GM23338 (cell line): Measurements from ENCODE around the gene ANO7. TPM values are rescaled to one million over a fixed set of nuclear protein-coding genes. Genes with fewer than 3 reads are reported as not detected.

Source experiments
- ATAC-seq: fragments of 200-7000 bp; cut with Tn5 transposase; 3 replicates; pipeline ENCODE4 v1.9.1; 2020
- DNase-seq: peaks from one replicate; pipeline ENCODE4 v3.0.0-alpha.2; 2015; ENCODE audit warnings: low spot score
- H2AFZ ChIP-seq: fragments of 200-600 bp; sonication (generic); 2 replicates; pipeline ENCODE4 v1.8.0; 2016; ENCODE audit warnings: antibody characterized with exemption, mild to moderate bottlenecking, moderate library complexity
- H3F3A ChIP-seq: fragments of 200-600 bp; sonication (generic); replicated peaks from 2 replicates; pipeline ENCODE4 v1.8.0; 2017; ENCODE audit warnings: antibody characterized with exemption, mixed run types, low read depth
- H3K27ac ChIP-seq: fragments of 200-600 bp; sonication (generic); 2 replicates; pipeline ENCODE4 v1.6.1; 2016; ENCODE audit warnings: low read depth
- H3K27me3 ChIP-seq: fragments of 200-600 bp; sonication (generic); 2 replicates; pipeline ENCODE4 v1.8.0; 2016; ENCODE audit warnings: mild to moderate bottlenecking, mixed run types, moderate library complexity; ENCODE audit not compliant: insufficient read depth
- H3K36me3 ChIP-seq: fragments of 200-600 bp; sonication (generic); 2 replicates; pipeline ENCODE4 v1.8.0; 2016; ENCODE audit warnings: mild to moderate bottlenecking; ENCODE audit not compliant: insufficient read depth
- H3K4me1 ChIP-seq: fragments of 200-600 bp; sonication (generic); 2 replicates; pipeline ENCODE4 v1.8.0; 2016; ENCODE audit warnings: mild to moderate bottlenecking, moderate library complexity; ENCODE audit not compliant: insufficient read depth
- H3K4me2 ChIP-seq: fragments of 200-600 bp; sonication (generic); 2 replicates; pipeline ENCODE4 v1.7.1; 2017; ENCODE audit warnings: mixed run types
- H3K4me3 ChIP-seq: fragments of 200-600 bp; sonication (generic); 2 replicates; pipeline ENCODE4 v1.6.1; 2016; ENCODE audit warnings: mixed run types
- H3K79me2 ChIP-seq: fragments of 200-600 bp; sonication (generic); replicated peaks from 2 replicates; pipeline ENCODE4 v1.8.0; 2017; ENCODE audit warnings: mild to moderate bottlenecking; ENCODE audit not compliant: insufficient read depth
- H3K9me2 ChIP-seq: fragments of 200-600 bp; sonication (generic); 2 replicates; pipeline ENCODE4 v1.8.0; 2017; ENCODE audit not compliant: insufficient read depth
- H4K20me1 ChIP-seq: fragments of 200-600 bp; sonication (generic); replicated peaks from 2 replicates; pipeline ENCODE4 v1.8.0; 2017; ENCODE audit warnings: mild to moderate bottlenecking; ENCODE audit not compliant: insufficient read depth
- H3K27ac Mint-ChIP-seq: 2 replicates; pipeline ENCODE4 v1.8.0; 2020; ENCODE audit warnings: inconsistent platforms, mild to moderate bottlenecking, moderate library complexity, mixed read lengths
- H3K27me3 Mint-ChIP-seq: 3 replicates; pipeline ENCODE4 v1.8.0; 2022; ENCODE audit warnings: low read depth, mild to moderate bottlenecking, moderate library complexity, mixed read lengths, inconsistent platforms; ENCODE audit not compliant: insufficient read depth, poor library complexity
- H3K36me3 Mint-ChIP-seq: 3 replicates; pipeline ENCODE4 v1.8.0; 2021; ENCODE audit warnings: low read depth, mild to moderate bottlenecking, inconsistent platforms, moderate library complexity, mixed read lengths
- H3K4me1 Mint-ChIP-seq: 3 replicates; pipeline ENCODE4 v1.8.0; 2020; ENCODE audit warnings: mild to moderate bottlenecking, inconsistent platforms, mixed read lengths
- H3K4me3 Mint-ChIP-seq: 3 replicates; pipeline ENCODE4 v1.8.0; 2021; ENCODE audit warnings: moderate library complexity, mild to moderate bottlenecking, inconsistent platforms, mixed read lengths
- H3K9me3 Mint-ChIP-seq: 3 replicates; pipeline ENCODE4 v1.8.0; 2020; ENCODE audit warnings: moderate library complexity, mild to moderate bottlenecking, inconsistent platforms, mixed read lengths
- CREB1 ChIP-seq: fragments of 250-450 bp; sonication (Bioruptor Pico); IDR thresholded peaks from 2 replicates; pipeline ENCODE4 v1.5.0; 2020; ENCODE audit warnings: low read depth, mild to moderate bottlenecking, moderate library complexity
- EZH2 ChIP-seq: fragments of 200-600 bp; sonication (generic); IDR thresholded peaks from one replicate; pipeline ENCODE4 v1.8.0; 2017; ENCODE audit warnings: antibody characterized with exemption, mild to moderate bottlenecking, low read depth; ENCODE audit not compliant: unreplicated experiment
- JUNB ChIP-seq: IDR thresholded peaks from one replicate; pipeline ENCODE4 v1.6.1; 2016; ENCODE audit warnings: antibody characterized with exemption; ENCODE audit not compliant: unreplicated experiment
- NANOG ChIP-seq: IDR thresholded peaks from 2 replicates; pipeline ENCODE4 v1.6.1; 2016; ENCODE audit warnings: antibody characterized with exemption, borderline replicate concordance
- POLR2AphosphoS5 ChIP-seq: IDR thresholded peaks from 2 replicates; pipeline ENCODE4 v1.6.1; 2016; ENCODE audit warnings: antibody characterized with exemption, low read depth
- STAT1 ChIP-seq: IDR thresholded peaks from one replicate; pipeline ENCODE4 v1.6.1; 2016; ENCODE audit warnings: antibody characterized with exemption; ENCODE audit not compliant: unreplicated experiment
- ZNF114 ChIP-seq: fragments of 250-450 bp; sonication (Bioruptor Pico); IDR thresholded peaks from 2 replicates; pipeline ENCODE4 v1.5.0; 2020; ENCODE audit warnings: mild to moderate bottlenecking, moderate library complexity
- ZNF331 ChIP-seq: fragments of 250-450 bp; sonication (Bioruptor Pico); IDR thresholded peaks from 2 replicates; pipeline ENCODE4 v1.5.0; 2020; ENCODE audit warnings: low read depth, mild to moderate bottlenecking, moderate library complexity
- polyA plus RNA-seq: library from polyadenylated mRNA; unstranded; fragments of >200 nt; fragmentation: Nextera tagmentation; extraction: Ambion mirVana; gene quantifications from 2 replicates; pipeline ENCODE4 v1.2.1, GENCODE V29; 2016
- total RNA-seq: library from RNA; depleted of rRNA; stranded (reverse); fragments of >200 nt; shearing (Covaris generic); gene quantifications from 2 replicates; pipeline ENCODE4 v1.2.3, GENCODE V29; 2014
- TF ChIP-seq, protein P1 (sequence below): IDR thresholded peaks from one replicate; pipeline ENCODE4 v1.6.1; 2018; ENCODE audit warnings: antibody characterized with exemption; ENCODE audit not compliant: unreplicated experiment
- TF ChIP-seq, protein P2 (sequence below): IDR thresholded peaks from 2 replicates; pipeline ENCODE4 v1.6.1; 2016; ENCODE audit warnings: antibody characterized with exemption
- TF ChIP-seq, protein P3 (sequence below), 2 experiments: fragments of 200-600 bp in 1 of 2; sonication (generic) in 1 of 2; conservative IDR thresholded peaks; 2 replicates each; pipeline versions ENCODE4 v1.5.1 to v1.6.1; 2016 to 2017; ENCODE audit warnings: antibody characterized with exemption in 2 of 2, low read depth in 2 of 2, mild to moderate bottlenecking in 2 of 2, moderate library complexity in 1 of 2

Gene ANO7
- total and polyA plus RNA-seq, 2 experiments from 2014 or later, result 3.6 to 5.1 TPM

DNA sequence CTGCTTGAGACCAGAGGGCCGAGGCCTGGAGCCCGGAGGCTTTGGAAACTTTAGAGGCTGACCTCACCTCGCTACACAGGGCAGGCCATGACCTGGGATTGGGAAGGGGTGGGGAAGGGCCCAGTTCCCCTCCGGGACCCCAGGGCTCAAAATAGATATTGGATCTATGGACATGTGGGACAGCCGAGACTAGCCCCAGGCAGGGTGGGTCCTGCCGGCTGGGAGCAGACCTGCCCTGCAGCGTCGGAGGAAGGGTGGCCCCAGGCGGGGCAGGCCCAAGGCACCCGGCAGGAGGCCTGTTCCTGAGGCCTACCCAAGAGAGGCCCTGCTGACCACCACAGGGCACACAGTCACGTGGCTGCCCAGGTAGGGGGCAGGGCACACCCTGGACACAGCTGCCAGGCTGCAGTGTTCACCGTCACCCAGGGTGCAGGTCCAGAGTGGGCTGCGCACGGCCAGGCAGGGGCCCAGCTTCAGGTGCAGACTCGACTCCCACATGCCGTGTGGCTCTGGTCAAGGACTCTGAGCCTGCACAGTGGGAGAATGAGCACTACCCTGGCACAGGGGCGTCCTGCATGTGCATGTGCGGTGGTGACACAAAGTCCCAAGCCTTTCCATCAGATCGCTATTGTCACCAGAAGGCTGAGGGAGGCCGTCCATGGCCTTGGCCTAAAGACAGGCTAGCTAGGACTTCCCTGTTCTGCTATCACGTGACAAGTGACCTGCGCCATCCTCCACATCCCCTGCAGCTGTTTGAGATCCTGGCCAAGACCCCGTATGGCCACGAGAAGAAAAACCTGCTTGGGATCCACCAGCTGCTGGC lies 13.2 kb downstream of the ANO7 start (continued):
- TF ChIP-seq, protein P1, sequence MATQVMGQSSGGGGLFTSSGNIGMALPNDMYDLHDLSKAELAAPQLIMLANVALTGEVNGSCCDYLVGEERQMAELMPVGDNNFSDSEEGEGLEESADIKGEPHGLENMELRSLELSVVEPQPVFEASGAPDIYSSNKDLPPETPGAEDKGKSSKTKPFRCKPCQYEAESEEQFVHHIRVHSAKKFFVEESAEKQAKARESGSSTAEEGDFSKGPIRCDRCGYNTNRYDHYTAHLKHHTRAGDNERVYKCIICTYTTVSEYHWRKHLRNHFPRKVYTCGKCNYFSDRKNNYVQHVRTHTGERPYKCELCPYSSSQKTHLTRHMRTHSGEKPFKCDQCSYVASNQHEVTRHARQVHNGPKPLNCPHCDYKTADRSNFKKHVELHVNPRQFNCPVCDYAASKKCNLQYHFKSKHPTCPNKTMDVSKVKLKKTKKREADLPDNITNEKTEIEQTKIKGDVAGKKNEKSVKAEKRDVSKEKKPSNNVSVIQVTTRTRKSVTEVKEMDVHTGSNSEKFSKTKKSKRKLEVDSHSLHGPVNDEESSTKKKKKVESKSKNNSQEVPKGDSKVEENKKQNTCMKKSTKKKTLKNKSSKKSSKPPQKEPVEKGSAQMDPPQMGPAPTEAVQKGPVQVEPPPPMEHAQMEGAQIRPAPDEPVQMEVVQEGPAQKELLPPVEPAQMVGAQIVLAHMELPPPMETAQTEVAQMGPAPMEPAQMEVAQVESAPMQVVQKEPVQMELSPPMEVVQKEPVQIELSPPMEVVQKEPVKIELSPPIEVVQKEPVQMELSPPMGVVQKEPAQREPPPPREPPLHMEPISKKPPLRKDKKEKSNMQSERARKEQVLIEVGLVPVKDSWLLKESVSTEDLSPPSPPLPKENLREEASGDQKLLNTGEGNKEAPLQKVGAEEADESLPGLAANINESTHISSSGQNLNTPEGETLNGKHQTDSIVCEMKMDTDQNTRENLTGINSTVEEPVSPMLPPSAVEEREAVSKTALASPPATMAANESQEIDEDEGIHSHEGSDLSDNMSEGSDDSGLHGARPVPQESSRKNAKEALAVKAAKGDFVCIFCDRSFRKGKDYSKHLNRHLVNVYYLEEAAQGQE, result no peak
- TF ChIP-seq ZNF114 (CRISPR knock-in tag) (no peak), STAT1 (no peak), ZNF331 (CRISPR knock-in tag) (no peak), NANOG (no peak), POLR2AphosphoS5 (no peak), CREB1 (no peak)
- TF ChIP-seq, protein P2, sequence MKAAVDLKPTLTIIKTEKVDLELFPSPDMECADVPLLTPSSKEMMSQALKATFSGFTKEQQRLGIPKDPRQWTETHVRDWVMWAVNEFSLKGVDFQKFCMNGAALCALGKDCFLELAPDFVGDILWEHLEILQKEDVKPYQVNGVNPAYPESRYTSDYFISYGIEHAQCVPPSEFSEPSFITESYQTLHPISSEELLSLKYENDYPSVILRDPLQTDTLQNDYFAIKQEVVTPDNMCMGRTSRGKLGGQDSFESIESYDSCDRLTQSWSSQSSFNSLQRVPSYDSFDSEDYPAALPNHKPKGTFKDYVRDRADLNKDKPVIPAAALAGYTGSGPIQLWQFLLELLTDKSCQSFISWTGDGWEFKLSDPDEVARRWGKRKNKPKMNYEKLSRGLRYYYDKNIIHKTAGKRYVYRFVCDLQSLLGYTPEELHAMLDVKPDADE, result no peak

DNA sequence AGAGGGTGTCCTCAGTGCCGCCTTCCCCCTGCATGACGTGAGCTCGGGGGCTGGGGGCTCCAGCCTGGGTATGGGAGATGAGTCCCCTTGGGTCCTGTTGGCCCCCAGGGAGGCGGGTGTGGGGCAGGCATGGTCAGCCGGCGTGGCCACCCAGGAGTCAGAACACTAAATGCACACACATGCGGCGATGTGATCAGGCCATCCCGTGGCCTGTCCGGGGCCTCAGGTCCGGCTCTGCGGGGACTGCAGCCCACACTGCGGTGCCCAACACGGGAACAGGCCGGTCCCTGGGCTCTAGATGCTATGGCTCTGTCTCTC lies 13.8 kb downstream of the ANO7 start:
- H3K9me2 ChIP-seq, result no peaks in the 10 kb centered on the region
- no peaks in the 10 kb centered on the region for H3F3A ChIP-seq
- no peak for ATAC-seq
- H3K27me3 Mint-ChIP-seq, result peaks cover 11% of the 10 kb centered on the region
- H3K4me1 ChIP-seq, result no peaks in the 10 kb centered on the region
- H2AFZ ChIP-seq, result no peak overlapping the region
- H3K4me3 ChIP-seq, result no peak overlapping the region
- no peaks in the 10 kb centered on the region for H3K79me2 ChIP-seq
- H3K4me1 Mint-ChIP-seq, result no peaks in the 10 kb centered on the region
- H3K27me3 ChIP-seq, result no peaks in the 10 kb centered on the region
- H4K20me1 ChIP-seq, result no peaks in the 10 kb centered on the region
- H3K9me3 Mint-ChIP-seq, result no peaks in the 10 kb centered on the region; the same call in 2 of the 3 replicates
- no peak for DNase-seq
- H3K4me3 Mint-ChIP-seq, result no peak overlapping the region
- no peak overlapping the region for H3K27ac Mint-ChIP-seq
- no peaks in the 10 kb centered on the region for H3K36me3 Mint-ChIP-seq
- no peak overlapping the region for H3K27ac ChIP-seq
- H3K36me3 ChIP-seq, result no peaks in the 10 kb centered on the region
- no peak overlapping the region for H3K4me2 ChIP-seq
- TF ChIP-seq JUNB (no peak), ZNF114 (CRISPR knock-in tag) (no peak), EZH2 (no peak), STAT1 (no peak), CREB1 (no peak)
- TF ChIP-seq, protein P3, sequence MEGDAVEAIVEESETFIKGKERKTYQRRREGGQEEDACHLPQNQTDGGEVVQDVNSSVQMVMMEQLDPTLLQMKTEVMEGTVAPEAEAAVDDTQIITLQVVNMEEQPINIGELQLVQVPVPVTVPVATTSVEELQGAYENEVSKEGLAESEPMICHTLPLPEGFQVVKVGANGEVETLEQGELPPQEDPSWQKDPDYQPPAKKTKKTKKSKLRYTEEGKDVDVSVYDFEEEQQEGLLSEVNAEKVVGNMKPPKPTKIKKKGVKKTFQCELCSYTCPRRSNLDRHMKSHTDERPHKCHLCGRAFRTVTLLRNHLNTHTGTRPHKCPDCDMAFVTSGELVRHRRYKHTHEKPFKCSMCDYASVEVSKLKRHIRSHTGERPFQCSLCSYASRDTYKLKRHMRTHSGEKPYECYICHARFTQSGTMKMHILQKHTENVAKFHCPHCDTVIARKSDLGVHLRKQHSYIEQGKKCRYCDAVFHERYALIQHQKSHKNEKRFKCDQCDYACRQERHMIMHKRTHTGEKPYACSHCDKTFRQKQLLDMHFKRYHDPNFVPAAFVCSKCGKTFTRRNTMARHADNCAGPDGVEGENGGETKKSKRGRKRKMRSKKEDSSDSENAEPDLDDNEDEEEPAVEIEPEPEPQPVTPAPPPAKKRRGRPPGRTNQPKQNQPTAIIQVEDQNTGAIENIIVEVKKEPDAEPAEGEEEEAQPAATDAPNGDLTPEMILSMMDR (conservative IDR thresholded peaks at IDR 0.05; ENCODE audit: low read depth in 2 of 2), result no peak
- TF ChIP-seq, protein P1, result no peak
- TF ChIP-seq, protein P2, result no peak
